Ascending aorta (tissue), 2 donors: ENCODE measurements around the gene KRT78. TPM values are rescaled to one million over a fixed set of nuclear protein-coding genes. Genes with fewer than 3 reads are reported as not detected.

Experiments
- DNase-seq, 2 donors: peaks; one replicate each; pipeline ENCODE4 v3.0.0-alpha.2; 2019; ENCODE audit warnings: low spot score in 2 of 2
- H3K27ac ChIP-seq, 2 donors: fragments of 200-600 bp; sonication (generic); one replicate each; pipeline ENCODE4 v1.5.1; 2016 to 2017; ENCODE audit warnings: mild to moderate bottlenecking in 1 of 2
- H3K27me3 ChIP-seq: fragments of 200-600 bp; sonication (generic); one replicate; pipeline ENCODE4 v1.5.1; 2017
- H3K36me3 ChIP-seq, 2 donors: fragments of 200-600 bp; sonication (generic); one replicate each; pipeline ENCODE4 v1.5.1; 2016
- H3K4me1 ChIP-seq, 2 donors: fragments of 200-600 bp; sonication (generic); one replicate each; pipeline ENCODE4 v1.5.1; 2016 to 2017; ENCODE audit warnings: mild to moderate bottlenecking in 1 of 2
- H3K4me3 ChIP-seq, 2 donors: fragments of 200-600 bp; sonication (generic); one replicate each; pipeline ENCODE4 v1.5.1; 2016 to 2017; ENCODE audit warnings: mild to moderate bottlenecking in 1 of 2
- H3K9me3 ChIP-seq, 2 donors: fragments of 200-600 bp; sonication (generic); one replicate each; pipeline ENCODE4 v1.5.1; 2016
- intact Hi-C: fragments of 100-400 bp; cut with DNase I; formaldehyde crosslinking; loops from one replicate; pipeline ENCODE4 v1.15.1; 2023
- total RNA-seq: library from RNA; depleted of rRNA; stranded (reverse); fragments of >200 nt; gene quantifications from one replicate; pipeline ENCODE4 v1.1.0, GENCODE V29; 2016
- TF ChIP-seq, protein P1 (sequence below), 3 experiments: fragments of 200-600 bp in 2 of 3; fragments of 450-650 bp in 1 of 3; sonication (generic) in 2 of 3; IDR thresholded peaks; one replicate each; pipeline ENCODE4 v1.5.1; 2016 to 2019; ENCODE audit warnings: antibody characterized with exemption in 3 of 3, mild to moderate bottlenecking in 1 of 3, moderate library complexity in 1 of 3

Gene KRT78
- total RNA-seq, 1 donor from 2014 or later, result not detected

DNA sequence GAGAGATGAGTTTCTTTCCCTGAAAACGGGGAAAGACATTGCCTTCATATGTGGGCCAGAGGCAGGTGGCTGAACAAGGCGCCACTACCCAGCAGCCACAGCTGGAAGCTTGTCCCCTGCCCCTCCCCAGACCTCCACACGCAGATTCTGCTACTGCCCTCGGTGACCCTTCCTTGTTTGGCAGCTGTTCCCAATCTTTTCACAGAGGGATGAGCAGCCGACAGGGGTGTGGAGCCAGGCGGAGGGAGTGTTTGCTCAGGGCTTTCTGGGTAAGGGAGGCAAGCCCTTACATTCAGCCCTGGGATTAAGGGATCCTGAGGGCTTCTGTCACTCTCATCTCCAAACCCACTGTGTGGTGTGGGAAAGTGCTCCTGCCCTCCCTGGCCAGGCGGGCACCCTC lies 30.4 kb downstream of the KRT78 start:
- H3K4me1 ChIP-seq, result peaks cover 0 to 3% of the 10 kb centered on the region in 2 donors
- TF ChIP-seq, protein P1, sequence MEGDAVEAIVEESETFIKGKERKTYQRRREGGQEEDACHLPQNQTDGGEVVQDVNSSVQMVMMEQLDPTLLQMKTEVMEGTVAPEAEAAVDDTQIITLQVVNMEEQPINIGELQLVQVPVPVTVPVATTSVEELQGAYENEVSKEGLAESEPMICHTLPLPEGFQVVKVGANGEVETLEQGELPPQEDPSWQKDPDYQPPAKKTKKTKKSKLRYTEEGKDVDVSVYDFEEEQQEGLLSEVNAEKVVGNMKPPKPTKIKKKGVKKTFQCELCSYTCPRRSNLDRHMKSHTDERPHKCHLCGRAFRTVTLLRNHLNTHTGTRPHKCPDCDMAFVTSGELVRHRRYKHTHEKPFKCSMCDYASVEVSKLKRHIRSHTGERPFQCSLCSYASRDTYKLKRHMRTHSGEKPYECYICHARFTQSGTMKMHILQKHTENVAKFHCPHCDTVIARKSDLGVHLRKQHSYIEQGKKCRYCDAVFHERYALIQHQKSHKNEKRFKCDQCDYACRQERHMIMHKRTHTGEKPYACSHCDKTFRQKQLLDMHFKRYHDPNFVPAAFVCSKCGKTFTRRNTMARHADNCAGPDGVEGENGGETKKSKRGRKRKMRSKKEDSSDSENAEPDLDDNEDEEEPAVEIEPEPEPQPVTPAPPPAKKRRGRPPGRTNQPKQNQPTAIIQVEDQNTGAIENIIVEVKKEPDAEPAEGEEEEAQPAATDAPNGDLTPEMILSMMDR (IDR thresholded peaks at IDR 0.05), result no peak
- H3K36me3 ChIP-seq, result no peaks in the 10 kb centered on the region
- H3K27ac ChIP-seq, result no peak overlapping the region
- intact Hi-C loops, result no loop called here
- H3K27me3 ChIP-seq, result no peaks in the 10 kb centered on the region
- H3K4me3 ChIP-seq, result no peak overlapping the region
- H3K9me3 ChIP-seq, result no peaks in the 10 kb centered on the region
- DNase-seq, result no peak

DNA sequence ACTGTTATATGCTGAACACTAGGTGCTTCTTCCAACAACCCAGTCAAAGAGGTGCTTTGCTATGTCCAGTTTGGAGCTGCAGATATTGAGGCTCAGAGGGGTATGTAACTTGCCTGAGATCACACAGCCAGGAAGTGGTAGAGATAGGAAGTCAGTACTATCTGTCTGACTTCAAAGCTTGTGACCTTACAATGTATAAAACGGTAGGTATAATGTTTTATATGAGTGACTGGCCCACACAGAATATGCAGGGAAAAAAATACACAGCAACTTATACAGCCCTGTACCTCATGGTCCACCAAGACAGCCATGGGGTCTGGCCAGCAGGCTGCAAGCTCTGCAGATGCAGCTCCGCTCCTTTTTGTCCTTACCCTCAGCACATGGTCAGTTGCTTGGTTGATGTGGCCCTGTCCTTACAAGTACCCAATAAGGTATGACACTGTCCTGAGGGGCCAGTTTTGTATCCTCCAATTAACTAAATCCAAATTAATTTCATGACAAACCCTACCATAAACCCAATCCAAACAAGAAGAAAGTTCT lies 31.0 kb downstream of the KRT78 start:
- DNase-seq, result no peak
- H3K4me3 ChIP-seq, result no peak overlapping the region
- H3K36me3 ChIP-seq, result no peaks in the 10 kb centered on the region
- H3K4me1 ChIP-seq, result peaks cover 0 to 3% of the 10 kb centered on the region in 2 donors
- no peaks in the 10 kb centered on the region for H3K9me3 ChIP-seq
- no peak overlapping the region for H3K27ac ChIP-seq
- H3K27me3 ChIP-seq, result no peaks in the 10 kb centered on the region
- TF ChIP-seq, protein P1 (IDR thresholded peaks at IDR 0.05), result no peak
- intact Hi-C loops, result no loop called here

DNA sequence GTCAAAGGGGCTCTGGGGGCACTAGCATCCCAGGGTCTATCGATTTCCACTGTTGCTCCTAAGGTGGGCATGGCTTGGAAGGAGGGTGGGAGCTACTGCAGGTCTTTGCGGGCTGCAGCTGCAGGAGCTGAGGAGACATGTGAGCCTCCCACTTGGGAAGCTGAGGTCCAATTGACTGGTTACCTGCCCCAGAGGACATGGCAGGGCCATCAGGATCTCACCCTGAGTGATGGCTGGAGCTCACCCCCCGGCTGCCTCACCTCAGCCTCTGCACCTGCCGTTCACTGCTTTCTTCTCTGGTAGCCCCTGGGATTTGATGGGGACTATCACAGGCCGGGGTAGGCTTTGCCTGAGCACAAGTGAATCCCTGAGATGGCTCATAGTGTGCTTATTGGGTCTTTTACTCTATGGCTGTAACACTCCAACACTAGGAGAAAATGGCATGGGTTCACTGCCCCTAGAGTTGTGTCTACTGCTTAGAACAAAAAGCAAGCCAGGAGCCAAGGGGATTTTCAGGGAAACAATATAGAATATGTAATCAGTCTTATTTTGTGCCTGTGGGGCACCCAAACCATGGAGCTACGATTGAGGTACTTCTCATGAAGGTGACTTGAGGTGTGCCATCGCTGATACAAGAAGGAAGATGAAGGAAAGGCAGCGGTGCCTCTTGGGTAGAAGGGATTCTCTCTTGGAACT lies 31.6 kb downstream of the KRT78 start:
- intact Hi-C loops, result no loop called here
- DNase-seq, result no peak
- no peaks in the 10 kb centered on the region for H3K27me3 ChIP-seq
- H3K27ac ChIP-seq, result no peak overlapping the region
- TF ChIP-seq, protein P1 (IDR thresholded peaks at IDR 0.05), result no peak
- H3K9me3 ChIP-seq, result no peaks in the 10 kb centered on the region
- H3K4me1 ChIP-seq, result peaks cover 0 to 3% of the 10 kb centered on the region in 2 donors
- H3K4me3 ChIP-seq, result no peak overlapping the region
- no peaks in the 10 kb centered on the region for H3K36me3 ChIP-seq

DNA sequence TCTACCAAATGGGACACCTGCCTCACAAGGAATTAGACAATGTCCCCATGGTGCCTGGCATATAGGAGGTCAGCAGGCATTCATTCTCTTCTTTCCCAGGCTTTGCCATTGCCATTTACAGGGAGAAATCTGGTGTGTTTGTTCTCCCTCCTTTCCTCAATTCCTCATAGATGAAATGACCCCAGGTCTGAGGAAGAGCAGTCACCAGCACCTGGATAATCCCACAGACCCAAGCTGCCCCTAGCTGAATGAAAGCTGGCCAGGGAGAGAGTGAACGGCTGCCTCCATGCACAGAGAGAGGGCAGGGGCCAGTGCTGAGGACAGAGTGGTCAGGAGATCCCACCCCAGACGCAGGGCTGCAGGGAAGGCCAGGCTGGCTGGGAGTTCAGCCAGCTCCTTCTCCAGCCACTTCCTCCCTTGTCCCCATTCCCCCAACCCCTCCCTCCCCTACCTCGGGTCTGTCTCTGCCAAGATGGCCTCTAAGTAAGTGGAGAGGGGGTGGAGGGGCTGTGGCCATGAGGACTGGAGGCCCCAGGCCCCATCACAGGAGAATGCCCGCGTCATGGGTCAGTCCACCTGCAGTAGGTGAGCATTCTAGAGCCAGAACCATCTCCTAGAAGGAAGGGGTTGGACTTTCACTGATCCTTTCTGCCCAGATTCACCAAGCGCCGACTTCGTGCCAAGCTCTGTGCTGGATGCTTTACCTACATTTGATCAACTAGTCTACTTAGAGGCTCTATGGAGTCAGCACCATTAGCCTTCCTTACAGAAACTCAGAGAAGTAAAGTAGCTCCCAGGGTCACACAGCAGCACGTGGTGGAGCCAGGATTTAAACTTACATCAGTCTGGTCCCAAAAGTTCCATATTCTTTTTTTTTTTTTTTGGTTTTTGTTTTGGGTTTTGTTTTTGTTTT lies 32.9 kb downstream of the KRT78 start:
- TF ChIP-seq, protein P1 (IDR thresholded peaks at IDR 0.05), result no peak
- no peaks in the 10 kb centered on the region for H3K36me3 ChIP-seq
- H3K9me3 ChIP-seq, result no peaks in the 10 kb centered on the region
- H3K27ac ChIP-seq, result no peak overlapping the region
- no peaks in the 10 kb centered on the region for H3K4me1 ChIP-seq
- no peak for DNase-seq
- no peaks in the 10 kb centered on the region for H3K27me3 ChIP-seq
- H3K4me3 ChIP-seq, result no peak overlapping the region
- intact Hi-C loops, result no loop called here

DNA sequence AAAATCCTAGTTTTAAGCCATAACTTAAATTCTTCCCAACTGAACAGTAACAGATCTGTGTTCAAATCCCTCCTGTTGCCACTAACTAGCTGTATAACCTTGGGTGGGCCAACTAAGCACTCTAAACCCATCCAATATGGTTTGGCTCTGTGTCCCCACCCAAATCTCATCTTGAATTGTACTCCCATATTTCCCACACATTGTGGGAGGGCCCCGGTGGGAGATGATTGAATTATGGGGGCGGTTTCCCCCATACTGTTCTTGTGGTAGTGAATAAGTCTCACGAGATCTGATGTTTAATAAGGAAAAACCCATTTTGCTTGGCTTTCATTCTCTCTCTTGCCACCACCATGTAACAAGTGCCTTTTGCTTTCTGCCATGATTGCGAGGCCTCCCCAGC lies 33.6 kb downstream of the KRT78 start:
- no peaks in the 10 kb centered on the region for H3K27me3 ChIP-seq
- TF ChIP-seq, protein P1 (IDR thresholded peaks at IDR 0.05), result no peak
- H3K4me1 ChIP-seq, result no peaks in the 10 kb centered on the region
- H3K9me3 ChIP-seq, result no peaks in the 10 kb centered on the region
- no peak for DNase-seq
- H3K4me3 ChIP-seq, result no peak overlapping the region
- no peaks in the 10 kb centered on the region for H3K36me3 ChIP-seq
- intact Hi-C loops, result no loop called here
- H3K27ac ChIP-seq, result no peak overlapping the region
